H1 (cell line): ENCODE data around the gene VPS35L. TPM values are rescaled to one million over a fixed set of nuclear protein-coding genes. Genes with fewer than 3 reads are reported as not detected.

ENCODE experiments used
- CTCF ChIA-PET: fragments of 300-600 bp; sonication (Branson Sonifier 250); formaldehyde crosslinking; loops from one replicate; lab custom pipeline; 2021; ENCODE audit not compliant: partially characterized antibody; lab: Charles Lee
- POLR2A ChIA-PET: fragments of 300-600 bp; sonication (Branson Sonifier 250); formaldehyde crosslinking; loops from one replicate; lab custom pipeline; 2021; ENCODE audit warnings: inconsistent platforms; ENCODE audit not compliant: partially characterized antibody; lab: Charles Lee
- DNase-seq, 2 experiments: peaks; one replicate each; pipeline versions ENCODE4 v3.0.0 to v3.0.0-alpha.2; 2010 to 2022; ENCODE audit warnings: low spot score in 2 of 2, low read depth in 1 of 2, mixed read lengths in 1 of 2
- FAIRE-seq: peaks from 2 replicates; lab custom pipeline; 2011; peaks lifted over from hg19 to GRCh38; lab: Jason Lieb, UNC
- H2AFZ ChIP-seq: 2 replicates; pipeline ENCODE4 v1.8.1; 2012; ENCODE audit warnings: low read length, inconsistent platforms
- H2AK5ac ChIP-seq: 2 replicates; pipeline ENCODE4 v1.6.1; 2013; ENCODE audit warnings: low read depth, low read length
- H2BK120ac ChIP-seq: replicated peaks from 2 replicates; pipeline ENCODE3; 2013; ENCODE audit warnings: low read depth, low read length, inconsistent platforms
- H2BK12ac ChIP-seq: 2 replicates; pipeline ENCODE4 v1.6.1; 2013; ENCODE audit warnings: low read depth, low read length
- H2BK15ac ChIP-seq: 2 replicates; pipeline ENCODE4 v1.6.1; 2013; ENCODE audit warnings: low read length
- H2BK20ac ChIP-seq: 2 replicates; pipeline ENCODE4 v1.6.1; 2013; ENCODE audit warnings: low read length
- H2BK5ac ChIP-seq: 2 replicates; pipeline ENCODE4 v1.6.1; 2013; ENCODE audit warnings: low read depth, low read length
- H3K14ac ChIP-seq: 2 replicates; pipeline ENCODE4 v1.6.1; 2013; ENCODE audit warnings: inconsistent platforms; ENCODE audit not compliant: insufficient read length
- H3K18ac ChIP-seq: 2 replicates; pipeline ENCODE4 v1.6.1; 2013; ENCODE audit warnings: low read length; ENCODE audit errors: extremely low read depth
- H3K23ac ChIP-seq: 2 replicates; pipeline ENCODE4 v1.6.1; 2013; ENCODE audit warnings: inconsistent platforms; ENCODE audit not compliant: insufficient read length
- H3K23me2 ChIP-seq: 2 replicates; pipeline ENCODE4 v1.6.1; 2013; ENCODE audit warnings: low read depth, low read length
- H3K27ac ChIP-seq: 2 replicates; pipeline ENCODE4 v1.6.1; 2011; ENCODE audit warnings: low read depth, low read length, inconsistent platforms
- H3K27me3 ChIP-seq, 4 experiments: replicated peaks in 1 of 4; 1 replicate in 1 of 4; 2 replicates in 3 of 4; pipeline versions ENCODE4 v1.6.1 to v1.8.1; 2011 to 2013; ENCODE audit warnings: low read length in 3 of 4, mild to moderate bottlenecking in 3 of 4, inconsistent platforms in 2 of 4, mixed read lengths in 2 of 4, moderate library complexity in 1 of 4; ENCODE audit not compliant: control insufficient read depth in 3 of 4, insufficient read depth in 3 of 4; ENCODE audit errors: extremely low read depth in 1 of 4
- H3K36me3 ChIP-seq, 4 experiments: 2 replicates each; pipeline versions ENCODE4 v1.6.1 to v1.8.1; 2011 to 2013; ENCODE audit warnings: mild to moderate bottlenecking in 4 of 4, low read length in 3 of 4, moderate library complexity in 2 of 4, control low read depth in 1 of 4, inconsistent platforms in 1 of 4; ENCODE audit not compliant: insufficient read depth in 4 of 4, control insufficient read depth in 2 of 4
- H3K4ac ChIP-seq: replicated peaks from 2 replicates; pipeline ENCODE3; 2013; ENCODE audit warnings: low read length, low read depth, mixed read lengths, inconsistent platforms; ENCODE audit not compliant: insufficient read length
- H3K4me1 ChIP-seq, 4 experiments: replicated peaks in 1 of 4; 1 replicate in 1 of 4; 2 replicates in 3 of 4; pipeline versions ENCODE4 v1.6.1 to v1.8.1; 2011 to 2013; ENCODE audit warnings: low read length in 3 of 4, inconsistent platforms in 2 of 4, mixed read lengths in 1 of 4; ENCODE audit not compliant: insufficient read depth in 4 of 4, control insufficient read depth in 3 of 4
- H3K4me2 ChIP-seq, 2 experiments: 2 replicates each; pipeline versions ENCODE4 v1.6.1 to v1.8.1; 2011 to 2013; ENCODE audit warnings: low read depth in 2 of 2, low read length in 2 of 2, control low read depth in 1 of 2, inconsistent platforms in 1 of 2, mild to moderate bottlenecking in 1 of 2; ENCODE audit not compliant: insufficient read depth in 1 of 2
- H3K4me3 ChIP-seq, 4 experiments: fragments of 200-600, 300-600 bp in 1 of 4; sonication (generic), shearing (Covaris generic), sonication (Bioruptor Twin) in 1 of 4; 2 replicates each; pipeline versions ENCODE4 v1.5.1 to v1.8.1; 2011 to 2016; ENCODE audit warnings: low read length in 4 of 4, low read depth in 3 of 4, control low read depth in 2 of 4, inconsistent platforms in 2 of 4, mild to moderate bottlenecking in 2 of 4, mixed read lengths in 1 of 4, moderate library complexity in 1 of 4; ENCODE audit not compliant: insufficient read depth in 2 of 4; ENCODE audit errors: extremely low read depth in 1 of 4
- H3K56ac ChIP-seq: replicated peaks from 2 replicates; pipeline ENCODE3; 2013; ENCODE audit warnings: low read depth, mild to moderate bottlenecking, mixed read lengths, low read length, inconsistent platforms; ENCODE audit not compliant: insufficient read length
- H3K79me1 ChIP-seq: 2 replicates; pipeline ENCODE4 v1.6.1; 2013; ENCODE audit warnings: low read depth, low read length, control low read depth
- H3K79me2 ChIP-seq, 2 experiments: 2 replicates each; pipeline versions ENCODE4 v1.6.1 to v1.8.1; 2012 to 2013; ENCODE audit warnings: low read length in 2 of 2, mild to moderate bottlenecking in 2 of 2, inconsistent platforms in 1 of 2; ENCODE audit not compliant: insufficient read depth in 2 of 2, control insufficient read depth in 1 of 2
- H3K9ac ChIP-seq, 4 experiments: replicated peaks in 1 of 4; 1 replicate in 1 of 4; 2 replicates in 3 of 4; pipeline versions ENCODE4 v1.6.1 to v1.8.1; 2011 to 2013; ENCODE audit warnings: low read depth in 3 of 4, low read length in 3 of 4, control low read depth in 2 of 4, mild to moderate bottlenecking in 2 of 4, moderate library complexity in 2 of 4, inconsistent platforms in 1 of 4; ENCODE audit errors: extremely low read depth in 1 of 4
- H3K9me3 ChIP-seq, 2 experiments: 2 replicates each; pipeline versions ENCODE4 v1.6.1 to v1.8.1; 2012 to 2013; ENCODE audit warnings: mild to moderate bottlenecking in 2 of 2, moderate library complexity in 2 of 2, control low read depth in 1 of 2, inconsistent platforms in 1 of 2, low read depth in 1 of 2, low read length in 1 of 2, mixed read lengths in 1 of 2; ENCODE audit not compliant: insufficient read depth in 2 of 2
- H4K20me1 ChIP-seq, 2 experiments: replicated peaks in 1 of 2; 2 replicates each; pipeline versions ENCODE3 to v1.8.1; 2011 to 2013; ENCODE audit warnings: inconsistent platforms in 2 of 2, low read length in 2 of 2, mild to moderate bottlenecking in 1 of 2; ENCODE audit not compliant: insufficient read depth in 2 of 2, control insufficient read depth in 1 of 2
- H4K5ac ChIP-seq: 2 replicates; pipeline ENCODE4 v1.6.1; 2013; ENCODE audit warnings: low read length, low read depth, mixed read lengths, inconsistent platforms; ENCODE audit not compliant: insufficient read length
- H4K8ac ChIP-seq: 2 replicates; pipeline ENCODE4 v1.8.0; 2013; ENCODE audit warnings: mild to moderate bottlenecking, moderate library complexity, low read length, inconsistent platforms; ENCODE audit not compliant: insufficient read depth; ENCODE audit errors: extremely low read depth
- H4K91ac ChIP-seq: replicated peaks from 2 replicates; pipeline ENCODE3; 2013; ENCODE audit warnings: low read length, mixed read lengths, inconsistent platforms; ENCODE audit not compliant: insufficient read length
- CREB1 ChIP-seq: IDR thresholded peaks from 2 replicates; pipeline ENCODE4 v1.6.1; 2012; ENCODE audit warnings: inconsistent platforms
- JUND ChIP-seq: IDR thresholded peaks from 2 replicates; pipeline ENCODE4 v1.6.1; 2011; ENCODE audit warnings: mild to moderate bottlenecking, improper control_type of control experiment, low read length
- RBBP5 ChIP-seq: IDR thresholded peaks from 2 replicates; pipeline ENCODE4 v1.7.1; 2012; ENCODE audit warnings: low read depth, mild to moderate bottlenecking, inconsistent platforms, low read length, moderate library complexity, borderline replicate concordance
- RXRA ChIP-seq: IDR thresholded peaks from 2 replicates; pipeline ENCODE4 v1.6.1; 2011; ENCODE audit warnings: low read depth, mild to moderate bottlenecking, low read length, moderate library complexity; ENCODE audit not compliant: insufficient read depth
- SIRT6 ChIP-seq: IDR thresholded peaks from one replicate; pipeline ENCODE4 v1.7.1; 2012; ENCODE audit warnings: low read length, inconsistent platforms
- WGBS, 2 experiments: shearing (Covaris generic) in 1 of 2; methylation state at CpG; one replicate each; pipeline versions ENCODE4 v1.1.6 to v1.1.7; 2013 to 2015; ENCODE audit warnings: low lambda C conversion rate in 2 of 2, mixed read lengths in 2 of 2, inconsistent platforms in 1 of 2, low coverage in 1 of 2, missing lambda C conversion rate in 1 of 2; ENCODE audit not compliant: insufficient replicate concordance in 2 of 2, insufficient coverage in 1 of 2, insufficient read length in 1 of 2; ENCODE audit errors: extremely low coverage in 1 of 2, missing lambda C conversion rate in 1 of 2; 5-methylcytosine and 5-hydroxymethylcytosine counted together
- polyA plus RNA-seq, 7 experiments: library from polyadenylated mRNA; depleted of rRNA in 3 of 7; stranded (reverse) in 5 of 7; unstranded in 2 of 7; fragments of >200 nt in 5 of 7; fragments of 200-250 nt in 2 of 7; gene quantifications; 1 replicate in 5 of 7; 2 replicates in 1 of 7; 4 replicates in 1 of 7; pipeline versions ENCODE4 v1.2.1 to v1.2.3, GENCODE V29; 2011 to 2013; ENCODE audit warnings: missing spikeins in 2 of 7, mixed read lengths in 2 of 7
- total RNA-seq: library from RNA; stranded (reverse); fragmentation: NEBNext Ultra II Directional; extraction: Animal tissue kit (Norgen Biotek cat#: 25700); gene quantifications from 2 replicates; pipeline ENCODE4 v1.2.1, GENCODE V29; 2021

Gene VPS35L
- total and polyA plus RNA-seq, 2 of the 8 experiments (the other 6 are each of a cell fraction or from before 2014, with no cell fraction given): 31.5 to 57.1 TPM

DNA sequence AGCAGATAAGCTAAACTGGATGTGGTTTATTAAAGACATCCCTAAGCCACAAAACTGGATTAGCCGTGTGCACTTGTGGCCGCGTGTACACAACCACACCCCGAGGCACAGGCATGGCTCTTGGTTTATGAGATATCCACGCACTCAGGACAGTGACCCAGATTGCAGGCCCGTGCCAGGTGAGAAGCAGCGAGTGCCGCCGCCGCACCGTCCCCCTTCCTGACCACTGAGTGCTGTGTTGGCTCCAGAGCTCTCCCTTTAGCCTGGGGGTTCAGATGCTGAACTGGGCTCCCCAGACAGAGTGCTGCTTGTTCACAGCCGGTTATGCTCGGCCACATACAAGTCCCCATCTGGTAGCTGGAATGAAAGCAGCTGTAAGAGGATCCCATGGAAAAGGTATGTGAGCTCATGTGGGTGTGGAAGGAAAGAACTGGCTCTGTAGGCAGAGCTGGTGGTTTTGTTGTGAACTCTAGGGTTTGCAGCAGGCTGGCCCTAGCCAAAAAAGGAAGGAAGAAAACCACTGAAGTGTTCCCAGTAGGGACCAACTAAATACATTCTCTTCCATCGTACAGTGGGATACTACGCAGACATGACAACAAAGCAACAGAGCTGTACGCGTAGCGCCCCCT lies 133.0 kb downstream of the VPS35L start:
- ChIA-PET CTCF (interaction anchor here (0.9 to 1.7 kb wide), 6 partner anchors 9 to 219 kb away, joined by 3 to 9 read pairs (median 4); no protein-coding TSS in a partner anchor), POLR2A (interaction anchor here (0.6 to 2.8 kb wide), 7 partner anchors 10 to 168 kb away, joined by 3 to 23 read pairs (median 3); partner anchors contain the start of gene VPS35L)
- no peaks in the 10 kb centered on the region for H3K23me2 ChIP-seq
- H2BK20ac ChIP-seq: no peak overlapping the region
- H2BK120ac ChIP-seq: no peak overlapping the region
- H4K8ac ChIP-seq: no peak overlapping the region
- peaks cover 0 to 5% of the 10 kb centered on the region in 2 experiments; a peak in 2 of 4 replicates for H3K9me3 ChIP-seq
- DNase-seq (no peak), FAIRE-seq (no peak)
- no peak overlapping the region for H3K56ac ChIP-seq
- H4K5ac ChIP-seq: no peak overlapping the region
- H3K9ac ChIP-seq: no peak overlapping the region
- no peak overlapping the region for H3K4me3 ChIP-seq
- peaks cover 5 to 24% (median 15%) of the 10 kb centered on the region in 4 experiments for H3K36me3 ChIP-seq
- H2BK5ac ChIP-seq: no peak overlapping the region; the same call in 1 of the 2 replicates
- H2AK5ac ChIP-seq: no peak overlapping the region
- 97% methylated on average over 15 of the region's 18 CpGs; no CpG with 5 or more reads in 1 of the 2 experiments for WGBS, 2 experiments
- H4K20me1 ChIP-seq: no peaks in the 10 kb centered on the region
- no peak overlapping the region for H3K27ac ChIP-seq
- H3K4me1 ChIP-seq: no peaks in the 10 kb centered on the region
- no peak overlapping the region for H3K4me2 ChIP-seq
- H3K18ac ChIP-seq: no peak overlapping the region
- no peaks in the 10 kb centered on the region for H3K79me2 ChIP-seq
- H2BK12ac ChIP-seq: no peak overlapping the region
- no peak overlapping the region for H4K91ac ChIP-seq
- no peak overlapping the region for H3K4ac ChIP-seq
- H3K23ac ChIP-seq: no peak overlapping the region
- H3K79me1 ChIP-seq: no peaks in the 10 kb centered on the region
- no peak overlapping the region for H2BK15ac ChIP-seq
- no peaks in the 10 kb centered on the region for H3K27me3 ChIP-seq
- H3K14ac ChIP-seq: no peak overlapping the region
- H2AFZ ChIP-seq: no peak overlapping the region
- TF ChIP-seq RBBP5 (no peak), CREB1 (no peak), SIRT6 (no peak), JUND (no peak), RXRA (no peak)
